ENCODE data around the gene PM20D1. TPM values are rescaled to one million over a fixed set of nuclear protein-coding genes. Genes with fewer than 3 reads are reported as not detected.
A peak's percentile ranks its signal among the peaks of the same experiment; 100 is the strongest.
"Not testable (repeated sequence)": the region's sequence is repeated elsewhere in the genome, so short reads cannot be mapped to it uniquely, and the experiment has no call there.

The PM20D1 gene
- total and polyA plus RNA-seq, 2 donors (not counting 1 experiment from before 2014, with no cell fraction given): 2.0 to 3.3 TPM

- H3K27ac Mint-ChIP-seq; intact Hi-C loops (cut with micrococcal nuclease); POLR2A ChIA-PET; H3K79me2 ChIP-seq (ENCODE audit: control insufficient read depth, insufficient read depth, low read length); DNase-seq; H3K27me3 Mint-ChIP-seq; H2AFZ ChIP-seq (ENCODE audit: insufficient read depth, low read depth, low read length, poor library complexity, severe bottlenecking); H3K27ac ChIP-seq (ENCODE audit: low read length in 2 of 2); H3K4me3 ChIP-seq (ENCODE audit: control extremely low read depth in 1 of 5, extremely low read depth in 1 of 5, insufficient read depth in 1 of 5, low read depth in 2 of 5, low read length in 4 of 5); H3K4me3 Mint-ChIP-seq; H4K20me1 ChIP-seq (ENCODE audit: control insufficient read depth, insufficient read depth, low read length, poor library complexity, severe bottlenecking); H3K27me3 ChIP-seq (replicated peaks in 1 of 4; ENCODE audit: control extremely low read depth in 1 of 4, control insufficient read depth in 3 of 4, insufficient read depth in 4 of 4, low read length in 3 of 4); H3K9me3 Mint-ChIP-seq (ENCODE audit: insufficient read depth); H3K36me3 ChIP-seq (replicated peaks in 1 of 2; ENCODE audit: control extremely low read depth in 1 of 2, control insufficient read depth in 1 of 2, extremely low read depth in 1 of 2, insufficient read depth in 2 of 2, low read length in 1 of 2); ATAC-seq (ENCODE audit: low read depth); H3K9ac ChIP-seq (ENCODE audit: low read length); H3K4me2 ChIP-seq (replicated peaks; ENCODE audit: low read depth, low read length, poor library complexity, severe bottlenecking): not testable (repeated sequence)
- peaks cover 0 to 11% (median 4%) of the 10 kb centered on the region in 3 donors for H3K9me3 ChIP-seq (ENCODE audit: control extremely low read depth in 1 of 3, control insufficient read depth in 2 of 3, insufficient read depth in 1 of 3, low read length in 2 of 3)
- no CpG with 5 or more reads among the region's 2 CpGs for WGBS (ENCODE audit: insufficient coverage)
- peaks cover 10% of the 10 kb centered on the region for H3K4me1 Mint-ChIP-seq
- CTCF ChIA-PET: interaction anchor here (0.6 to 3.0 kb wide), 4 partner anchors 27 to 201 kb away, joined by 3 to 9 read pairs (median 6); no protein-coding TSS in a partner anchor
- H3K4me1 ChIP-seq (ENCODE audit: control insufficient read depth in 2 of 2, insufficient read depth in 2 of 2, low read length in 2 of 2): peaks cover 4 to 10% of the 10 kb centered on the region in 2 donors
These were observed 41.5 kb upstream of the PM20D1 start for GRCh38 chr1:205891481-205891880.

- H2AFZ ChIP-seq (ENCODE audit: insufficient read depth, low read depth, low read length, poor library complexity, severe bottlenecking); POLR2A ChIA-PET; H3K9me3 Mint-ChIP-seq (ENCODE audit: insufficient read depth); H3K4me3 ChIP-seq (ENCODE audit: control extremely low read depth in 1 of 5, extremely low read depth in 1 of 5, insufficient read depth in 1 of 5, low read depth in 2 of 5, low read length in 4 of 5); ATAC-seq (ENCODE audit: low read depth); intact Hi-C loops (cut with micrococcal nuclease); H3K27ac ChIP-seq (ENCODE audit: low read length in 2 of 2); H3K79me2 ChIP-seq (ENCODE audit: control insufficient read depth, insufficient read depth, low read length); H3K4me3 Mint-ChIP-seq; H3K9me3 ChIP-seq (ENCODE audit: control extremely low read depth in 1 of 3, control insufficient read depth in 2 of 3, insufficient read depth in 1 of 3, low read length in 2 of 3); DNase-seq; H3K27me3 ChIP-seq (replicated peaks in 1 of 4; ENCODE audit: control extremely low read depth in 1 of 4, control insufficient read depth in 3 of 4, insufficient read depth in 4 of 4, low read length in 3 of 4); H3K9ac ChIP-seq (ENCODE audit: low read length); H3K4me2 ChIP-seq (replicated peaks; ENCODE audit: low read depth, low read length, poor library complexity, severe bottlenecking); H3K27ac Mint-ChIP-seq; H3K36me3 ChIP-seq (replicated peaks in 1 of 2; ENCODE audit: control extremely low read depth in 1 of 2, control insufficient read depth in 1 of 2, extremely low read depth in 1 of 2, insufficient read depth in 2 of 2, low read length in 1 of 2); H4K20me1 ChIP-seq (ENCODE audit: control insufficient read depth, insufficient read depth, low read length, poor library complexity, severe bottlenecking); H3K27me3 Mint-ChIP-seq: not testable (repeated sequence)
- H3K4me1 Mint-ChIP-seq: peaks cover 10% of the 10 kb centered on the region
- WGBS (ENCODE audit: insufficient coverage): no CpG with 5 or more reads among the region's 3 CpGs
- CTCF ChIA-PET: interaction anchor here (1.0 to 3.0 kb wide), 3 partner anchors 28 to 99 kb away, joined by 3 to 9 read pairs (median 8); no protein-coding TSS in a partner anchor
- peaks cover 4 to 10% of the 10 kb centered on the region in 2 donors for H3K4me1 ChIP-seq (ENCODE audit: control insufficient read depth in 2 of 2, insufficient read depth in 2 of 2, low read length in 2 of 2)
These were observed 40.7 kb upstream of the PM20D1 start for GRCh38 chr1:205890631-205891030.

- peaks cover 10% of the 10 kb centered on the region for H3K4me1 Mint-ChIP-seq
- H3K4me2 ChIP-seq (replicated peaks; ENCODE audit: low read depth, low read length, poor library complexity, severe bottlenecking); H3K4me3 ChIP-seq (ENCODE audit: control extremely low read depth in 1 of 5, extremely low read depth in 1 of 5, insufficient read depth in 1 of 5, low read depth in 2 of 5, low read length in 4 of 5); H2AFZ ChIP-seq (ENCODE audit: insufficient read depth, low read depth, low read length, poor library complexity, severe bottlenecking); ATAC-seq (ENCODE audit: low read depth); H4K20me1 ChIP-seq (ENCODE audit: control insufficient read depth, insufficient read depth, low read length, poor library complexity, severe bottlenecking); CTCF ChIA-PET; H3K27me3 ChIP-seq (replicated peaks in 1 of 4; ENCODE audit: control extremely low read depth in 1 of 4, control insufficient read depth in 3 of 4, insufficient read depth in 4 of 4, low read length in 3 of 4); H3K9me3 Mint-ChIP-seq (ENCODE audit: insufficient read depth); H3K9ac ChIP-seq (ENCODE audit: low read length); H3K27ac Mint-ChIP-seq; DNase-seq; H3K27me3 Mint-ChIP-seq; H3K9me3 ChIP-seq (ENCODE audit: control extremely low read depth in 1 of 3, control insufficient read depth in 2 of 3, insufficient read depth in 1 of 3, low read length in 2 of 3); H3K4me3 Mint-ChIP-seq; POLR2A ChIA-PET; H3K27ac ChIP-seq (ENCODE audit: low read length in 2 of 2); intact Hi-C loops (cut with micrococcal nuclease); H3K79me2 ChIP-seq (ENCODE audit: control insufficient read depth, insufficient read depth, low read length); H3K36me3 ChIP-seq (replicated peaks in 1 of 2; ENCODE audit: control extremely low read depth in 1 of 2, control insufficient read depth in 1 of 2, extremely low read depth in 1 of 2, insufficient read depth in 2 of 2, low read length in 1 of 2): not testable (repeated sequence)
- 100% methylated on average over 3 of the region's 3 CpGs for WGBS (ENCODE audit: insufficient coverage)
- peaks cover 4 to 10% of the 10 kb centered on the region in 2 donors for H3K4me1 ChIP-seq (ENCODE audit: control insufficient read depth in 2 of 2, insufficient read depth in 2 of 2, low read length in 2 of 2)
These were observed 39.8 kb upstream of the PM20D1 start for GRCh38 chr1:205889706-205890105.

- H3K27me3 ChIP-seq (replicated peaks in 1 of 4; ENCODE audit: control extremely low read depth in 1 of 4, control insufficient read depth in 3 of 4, insufficient read depth in 4 of 4, low read length in 3 of 4); H3K36me3 ChIP-seq (replicated peaks in 1 of 2; ENCODE audit: control extremely low read depth in 1 of 2, control insufficient read depth in 1 of 2, extremely low read depth in 1 of 2, insufficient read depth in 2 of 2, low read length in 1 of 2); H3K9me3 Mint-ChIP-seq (ENCODE audit: insufficient read depth); ATAC-seq (ENCODE audit: low read depth); H3K27me3 Mint-ChIP-seq; intact Hi-C loops (cut with micrococcal nuclease); H3K4me3 Mint-ChIP-seq; H3K27ac Mint-ChIP-seq; H3K4me3 ChIP-seq (ENCODE audit: control extremely low read depth in 1 of 5, extremely low read depth in 1 of 5, insufficient read depth in 1 of 5, low read depth in 2 of 5, low read length in 4 of 5); POLR2A ChIA-PET; H4K20me1 ChIP-seq (ENCODE audit: control insufficient read depth, insufficient read depth, low read length, poor library complexity, severe bottlenecking); H3K9ac ChIP-seq (ENCODE audit: low read length); H3K9me3 ChIP-seq (ENCODE audit: control extremely low read depth in 1 of 3, control insufficient read depth in 2 of 3, insufficient read depth in 1 of 3, low read length in 2 of 3); H3K4me2 ChIP-seq (replicated peaks; ENCODE audit: low read depth, low read length, poor library complexity, severe bottlenecking); CTCF ChIA-PET; H3K27ac ChIP-seq (ENCODE audit: low read length in 2 of 2); H3K79me2 ChIP-seq (ENCODE audit: control insufficient read depth, insufficient read depth, low read length): not testable (repeated sequence)
- DNase-seq: peak; percentile 18
- Histone ChIP-seq H2AFZ (ENCODE audit: insufficient read depth, low read depth, low read length, poor library complexity, severe bottlenecking) (peak overlapping the region; percentile 40), H3K4me1 (ENCODE audit: control insufficient read depth in 2 of 2, insufficient read depth in 2 of 2, low read length in 2 of 2) (peaks cover 4 to 10% of the 10 kb centered on the region in 2 donors)
- peaks cover 10% of the 10 kb centered on the region for H3K4me1 Mint-ChIP-seq
- WGBS (ENCODE audit: insufficient coverage): 37% methylated on average over 2 of the region's 4 CpGs
These were observed 39.1 kb upstream of the PM20D1 start for GRCh38 chr1:205889006-205889405.
